ENCODE results near the gene CLTA. TPM values are rescaled to one million over a fixed set of nuclear protein-coding genes. Genes with fewer than 3 reads are reported as not detected.

Gene CLTA
- total RNA-seq, 2 experiments from 2014 or later: 150 to 171 TPM

DNA sequence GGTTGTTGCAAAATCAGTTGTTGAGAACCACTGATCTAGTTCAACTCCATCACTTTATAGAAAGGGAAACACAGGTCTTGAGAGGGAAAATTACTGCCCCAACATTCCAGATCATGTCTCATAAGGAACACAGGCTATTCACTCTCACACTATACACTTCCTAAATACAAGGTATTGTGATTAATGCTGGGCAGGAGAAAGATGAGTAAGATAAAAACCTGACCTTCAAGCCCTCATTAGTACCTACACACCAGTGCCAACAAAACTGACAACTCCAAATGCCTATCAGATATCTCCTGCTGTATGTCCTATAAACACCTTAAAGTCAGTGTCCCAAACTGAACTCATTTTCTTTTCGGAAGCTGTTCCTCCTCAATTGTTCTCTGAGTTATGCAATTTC, 59.4 kb downstream of the CLTA start:
- no peak overlapping the region for H3K27ac ChIP-seq (ENCODE audit: low read depth, low read length, poor library complexity, severe bottlenecking)
- H3K79me2 ChIP-seq (ENCODE audit: insufficient read depth, low read depth, low read length): no peaks in the 10 kb centered on the region
- ChIA-PET POLR2A (interaction anchor here (0.6 to 1.6 kb wide), 2 partner anchors 92 to 209 kb away, joined by 3 to 5 read pairs; no protein-coding TSS in a partner anchor), CTCF (ENCODE audit: unreplicated experiment) (no interaction called here)
- H3K4me2 ChIP-seq (ENCODE audit: low read length): no peak overlapping the region
- no peaks in the 10 kb centered on the region for H3K9me3 ChIP-seq (ENCODE audit: low read length)
- intact Hi-C loops (cut with micrococcal nuclease; ENCODE audit: unreplicated experiment): no loop called here
- peaks cover 15% of the 10 kb centered on the region; the same call in 1 of the 2 replicates for H3K36me3 ChIP-seq (ENCODE audit: insufficient read depth, low read length)
- no peak overlapping the region for H2AFZ ChIP-seq (ENCODE audit: low read length)
- TF ChIP-seq EZH2phosphoT487 (IDR thresholded peaks at IDR 0.05; ENCODE audit: borderline replicate concordance, low read depth, low read length) (no peak), CTCF (conservative IDR thresholded peaks at IDR 0.05; ENCODE audit: low read length) (no peak)
- DNase-seq (ENCODE audit: low spot score): no peak
- H4K20me1 ChIP-seq (ENCODE audit: insufficient read depth, low read length): 0 out of 2 replicates have a peak, but pooled peaks cover 5% of the 10 kb centered on the region
- H3K9me2 ChIP-seq (ENCODE audit: insufficient read depth, low read length): no peaks in the 10 kb centered on the region
- H3K4me1 ChIP-seq (ENCODE audit: insufficient read depth, low read length, poor library complexity, severe bottlenecking): peaks cover 6% of the 10 kb centered on the region
- H3K4me3 ChIP-seq (ENCODE audit: low read depth, low read length, poor library complexity, severe bottlenecking): no peak overlapping the region
- BruUV-seq (replicated peaks): no TSS peak

DNA sequence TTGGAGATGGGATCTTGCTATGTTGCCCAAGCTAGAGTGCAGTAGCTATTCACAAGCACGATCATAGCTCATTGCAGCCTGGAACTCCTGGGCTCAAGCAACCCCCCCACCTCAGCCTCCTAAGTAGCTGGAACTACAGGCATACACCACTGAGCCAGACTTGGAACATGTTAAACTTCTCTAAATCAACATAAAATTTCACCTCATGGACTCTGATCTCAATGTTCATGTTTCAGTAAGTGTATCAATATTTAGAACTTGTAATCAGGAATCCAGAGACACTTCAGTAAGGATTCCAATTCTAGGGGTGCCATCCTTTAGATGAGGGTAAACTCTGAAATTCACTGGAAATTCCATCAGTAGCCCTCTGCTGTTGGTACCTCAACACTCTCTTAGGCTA, 60.7 kb downstream of the CLTA start:
- POLR2A ChIA-PET: no interaction called here
- peaks cover 6% of the 10 kb centered on the region for H3K4me1 ChIP-seq (ENCODE audit: insufficient read depth, low read length, poor library complexity, severe bottlenecking)
- H3K79me2 ChIP-seq (ENCODE audit: insufficient read depth, low read depth, low read length): peaks cover 6% of the 10 kb centered on the region; the same call in 1 of the 2 replicates
- no peak overlapping the region for H2AFZ ChIP-seq (ENCODE audit: low read length)
- DNase-seq (ENCODE audit: low spot score): no peak
- H4K20me1 ChIP-seq (ENCODE audit: insufficient read depth, low read length): no peaks in the 10 kb centered on the region
- CTCF ChIA-PET (ENCODE audit: unreplicated experiment): no interaction called here
- TF ChIP-seq EZH2phosphoT487 (IDR thresholded peaks at IDR 0.05; ENCODE audit: borderline replicate concordance, low read depth, low read length) (no peak), CTCF (conservative IDR thresholded peaks at IDR 0.05; ENCODE audit: low read length) (no peak)
- H3K36me3 ChIP-seq (ENCODE audit: insufficient read depth, low read length): peaks cover 3% of the 10 kb centered on the region; the same call in 1 of the 2 replicates
- intact Hi-C loops (cut with micrococcal nuclease; ENCODE audit: unreplicated experiment): no loop called here
- H3K9me2 ChIP-seq (ENCODE audit: insufficient read depth, low read length): no peaks in the 10 kb centered on the region
- no peak overlapping the region for H3K27ac ChIP-seq (ENCODE audit: low read depth, low read length, poor library complexity, severe bottlenecking)
- no peak overlapping the region for H3K4me3 ChIP-seq (ENCODE audit: low read depth, low read length, poor library complexity, severe bottlenecking)
- no peak overlapping the region for H3K4me2 ChIP-seq (ENCODE audit: low read length)
- BruUV-seq (replicated peaks): no TSS peak
- no peaks in the 10 kb centered on the region for H3K9me3 ChIP-seq (ENCODE audit: low read length)

DNA sequence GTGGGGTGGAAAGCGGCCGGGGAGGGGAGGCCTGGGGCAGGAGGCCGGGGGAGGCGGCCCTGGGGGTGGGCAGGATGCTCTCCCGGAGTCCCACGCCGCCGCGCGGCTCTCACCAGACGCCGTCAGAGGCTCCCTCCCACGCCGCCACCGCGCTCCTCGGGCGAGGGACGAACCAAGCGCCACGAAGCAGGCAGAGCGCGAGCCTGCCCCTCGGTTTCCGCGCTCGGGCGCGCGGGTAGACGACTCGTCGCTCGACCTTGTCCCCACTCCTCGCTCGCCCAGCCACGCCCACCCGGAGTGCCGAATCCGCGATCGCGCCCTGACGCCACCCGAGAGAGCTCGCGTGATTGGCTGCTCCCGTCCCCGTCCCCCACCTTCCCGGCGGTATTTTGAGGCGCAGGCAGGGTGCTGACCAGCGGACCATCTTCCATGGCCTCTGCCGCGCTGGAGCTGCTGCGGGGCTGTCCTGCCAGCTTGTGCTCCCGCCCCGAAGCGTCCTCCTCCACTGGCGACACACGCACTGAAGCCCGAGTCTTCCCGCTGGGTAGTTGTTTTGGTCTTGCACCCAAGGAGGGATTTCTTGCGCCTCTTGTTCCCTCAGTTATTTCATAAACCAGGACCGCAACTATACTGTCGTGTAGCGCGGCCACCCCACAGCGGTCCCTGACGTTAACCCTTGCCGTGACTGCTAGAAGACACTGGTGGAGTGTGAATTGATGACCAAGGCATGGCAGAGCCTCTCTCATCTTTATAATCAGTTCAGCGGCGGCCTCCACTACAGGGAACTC, 67.7 kb downstream of the CLTA start, which contains the start of gene GNE:
Gene GNE (minus strand): TSS at position 241 of the 788 bp plus-strand sequence. CDS start 9,093 bp downstream, outside the sequence.
- H4K20me1 ChIP-seq (ENCODE audit: insufficient read depth, low read length): no peaks in the 10 kb centered on the region
- intact Hi-C loops (cut with micrococcal nuclease; ENCODE audit: unreplicated experiment): loop anchor here (1.0 kb wide), 1 partner anchor 68 kb away; the partner anchor contains the start of gene CLTA
- H2AFZ ChIP-seq (ENCODE audit: low read length): peak within 1 kb of the TSS; percentile 78
- BruUV-seq (replicated peaks): no TSS peak
- TF ChIP-seq EZH2phosphoT487 (IDR thresholded peaks at IDR 0.05; ENCODE audit: borderline replicate concordance, low read depth, low read length) (no peak), CTCF (conservative IDR thresholded peaks at IDR 0.05; ENCODE audit: low read length) (no peak)
- peak; percentile 94 for DNase-seq (ENCODE audit: low spot score)
- H3K9me3 ChIP-seq (ENCODE audit: low read length): no peaks in the 10 kb centered on the region
- H3K4me3 ChIP-seq (ENCODE audit: low read depth, low read length, poor library complexity, severe bottlenecking): peak within 1 kb of the TSS; percentile 79
- peak within 1 kb of the TSS; percentile 70 for H3K4me2 ChIP-seq (ENCODE audit: low read length)
- no peaks in the 10 kb centered on the region for H3K9me2 ChIP-seq (ENCODE audit: insufficient read depth, low read length)
- POLR2A ChIA-PET: interaction anchor here (0.6 to 2.0 kb wide), 7 partner anchors 10 to 300 kb away, joined by 3 to 10 read pairs (median 3); partner anchors contain the start of gene CLTA
- peaks cover 10% of the 10 kb centered on the region for H3K4me1 ChIP-seq (ENCODE audit: insufficient read depth, low read length, poor library complexity, severe bottlenecking)
- peaks cover 15% of the 10 kb centered on the region; the same call in 1 of the 2 replicates for H3K79me2 ChIP-seq (ENCODE audit: insufficient read depth, low read depth, low read length)
- H3K27ac ChIP-seq (ENCODE audit: low read depth, low read length, poor library complexity, severe bottlenecking): peak within 1 kb of the TSS; percentile 33
- CTCF ChIA-PET (ENCODE audit: unreplicated experiment): no interaction called here
- no peaks in the 10 kb centered on the region for H3K36me3 ChIP-seq (ENCODE audit: insufficient read depth, low read length)
